GM21528 (cell line): Measurements from ENCODE around the gene ARHGDIG.
"Not testable (repeated sequence)": the region's sequence is repeated elsewhere in the genome, so short reads cannot be mapped to it uniquely, and the experiment has no call there.

ENCODE experiments used
- ATAC-seq: cut with Tn5 transposase; IDR thresholded peaks from one replicate; pipeline ENCODE4 v1.9.1; 2021; ENCODE audit warnings: mild to moderate bottlenecking, moderate library complexity; ENCODE audit not compliant: unreplicated experiment, low FRiP score

ARHGDIG gene

GRCh38 chr16:322476-323143 lies 42.2 kb downstream of the ARHGDIG start:
- no peak for ATAC-seq

DNA sequence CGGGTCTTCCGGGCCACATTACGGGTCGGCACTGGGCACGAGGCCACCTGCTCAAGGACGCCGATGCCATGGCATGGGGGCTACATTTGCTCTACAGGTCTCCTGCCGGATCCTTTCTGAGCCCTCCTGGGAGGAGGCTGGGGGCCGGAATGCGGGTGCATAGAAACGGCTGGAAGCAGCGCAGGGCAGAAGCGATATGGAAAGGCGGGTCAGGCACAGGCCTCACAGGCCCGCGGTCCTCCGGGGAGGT lies 43.7 kb downstream of the ARHGDIG start:
- no peak for ATAC-seq

DNA sequence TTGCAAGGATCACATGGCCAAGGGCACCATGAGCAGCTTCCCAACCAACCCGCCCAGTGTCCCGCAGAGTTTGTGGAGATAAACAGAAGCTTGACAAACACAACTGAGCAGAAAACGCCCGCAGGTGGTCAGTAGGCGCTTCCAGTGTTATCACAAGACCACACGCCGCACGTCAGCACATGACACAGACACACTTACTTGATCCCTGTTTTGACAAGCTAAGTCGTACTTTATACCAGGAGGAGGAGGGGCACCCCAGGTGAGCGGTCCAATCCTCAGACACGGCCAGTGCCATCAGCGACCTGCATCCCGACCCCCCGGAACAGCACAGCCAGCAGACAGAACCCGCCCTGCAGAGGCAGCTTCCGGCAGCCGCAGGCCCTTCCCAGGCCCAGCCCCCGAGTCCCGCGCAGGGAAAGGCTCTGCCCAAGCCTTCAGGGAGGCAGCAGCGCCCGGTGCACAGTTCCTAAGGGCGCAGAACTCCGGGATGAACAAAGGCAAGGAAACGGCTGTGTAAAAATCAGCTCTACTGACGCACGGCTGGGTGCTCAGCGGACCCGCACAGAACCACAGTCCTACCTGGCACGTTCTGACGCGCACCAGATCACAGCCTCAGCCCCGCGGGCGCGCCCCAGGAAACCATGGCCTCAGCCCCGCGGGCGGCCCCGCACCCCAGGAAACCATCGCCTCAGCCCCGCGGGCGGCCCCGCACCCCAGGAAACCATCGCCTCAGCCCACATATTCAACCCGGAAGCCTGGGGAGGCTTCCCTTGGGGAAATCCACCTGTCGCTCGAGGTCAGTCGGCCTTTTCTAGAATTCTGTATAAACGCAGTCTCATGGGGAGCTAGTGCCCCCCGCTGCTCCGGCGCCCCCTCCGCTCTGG lies 44.3 kb downstream of the ARHGDIG start:
- no peak for ATAC-seq

- ATAC-seq: no peak
Observed at GRCh38 chr16:325375-326145, 45.2 kb downstream of the ARHGDIG start.

- no peak for ATAC-seq
Observed at GRCh38 chr16:330741-331140, 50.4 kb downstream of the ARHGDIG start.

- not testable (repeated sequence) for ATAC-seq
Observed at GRCh38 chr16:331181-331814, 50.9 kb downstream of the ARHGDIG start.
